ENCODE results near the gene YIPF1.

DNA sequence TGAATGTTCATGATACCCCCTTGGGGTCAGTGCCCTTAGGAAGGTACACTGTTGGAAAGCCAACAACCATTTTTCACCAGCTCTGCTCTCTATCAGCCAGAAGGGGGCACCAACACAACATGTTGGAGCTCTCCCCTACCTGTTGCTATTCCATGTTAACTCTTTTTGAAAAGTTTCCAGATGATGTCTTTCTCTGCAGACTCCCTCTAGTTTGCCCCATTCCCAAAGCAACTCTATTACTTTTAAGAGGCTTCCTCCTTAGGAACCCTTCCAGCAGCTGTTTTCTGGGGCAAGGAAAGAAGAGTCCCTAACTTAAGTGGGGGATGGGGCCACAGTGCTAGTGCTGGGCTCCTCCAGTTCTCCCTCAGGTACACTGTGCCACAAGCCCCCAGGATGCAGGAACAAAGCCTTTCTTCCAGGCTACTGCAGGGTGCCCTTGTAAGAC, 28.6 kb downstream of the YIPF1 start:
- TF ChIP-seq, protein P1, sequence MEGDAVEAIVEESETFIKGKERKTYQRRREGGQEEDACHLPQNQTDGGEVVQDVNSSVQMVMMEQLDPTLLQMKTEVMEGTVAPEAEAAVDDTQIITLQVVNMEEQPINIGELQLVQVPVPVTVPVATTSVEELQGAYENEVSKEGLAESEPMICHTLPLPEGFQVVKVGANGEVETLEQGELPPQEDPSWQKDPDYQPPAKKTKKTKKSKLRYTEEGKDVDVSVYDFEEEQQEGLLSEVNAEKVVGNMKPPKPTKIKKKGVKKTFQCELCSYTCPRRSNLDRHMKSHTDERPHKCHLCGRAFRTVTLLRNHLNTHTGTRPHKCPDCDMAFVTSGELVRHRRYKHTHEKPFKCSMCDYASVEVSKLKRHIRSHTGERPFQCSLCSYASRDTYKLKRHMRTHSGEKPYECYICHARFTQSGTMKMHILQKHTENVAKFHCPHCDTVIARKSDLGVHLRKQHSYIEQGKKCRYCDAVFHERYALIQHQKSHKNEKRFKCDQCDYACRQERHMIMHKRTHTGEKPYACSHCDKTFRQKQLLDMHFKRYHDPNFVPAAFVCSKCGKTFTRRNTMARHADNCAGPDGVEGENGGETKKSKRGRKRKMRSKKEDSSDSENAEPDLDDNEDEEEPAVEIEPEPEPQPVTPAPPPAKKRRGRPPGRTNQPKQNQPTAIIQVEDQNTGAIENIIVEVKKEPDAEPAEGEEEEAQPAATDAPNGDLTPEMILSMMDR (IDR thresholded peaks at IDR 0.05) = no peak
- TF ChIP-seq POLR2A (IDR thresholded peaks at IDR 0.05) = no peak
